Kidney capillary endothelial cell (primary cell): ENCODE results near the gene NPAS2.

ENCODE experiments used
- DNase-seq: peaks from one replicate; pipeline ENCODE4 v3.0.0-alpha.2; 2018; ENCODE audit warnings: low spot score

NPAS2 gene

GRCh38 chr2:101017371-101017770, 197.4 kb downstream of the NPAS2 start:
- no peak for DNase-seq

GRCh38 chr2:101018934-101019333, 199.0 kb downstream of the NPAS2 start:
- no peak for DNase-seq

- DNase-seq: no peak
Measured at GRCh38 chr2:101022221-101022620, 202.3 kb downstream of the NPAS2 start.

- DNase-seq: no peak
Measured at GRCh38 chr2:101023327-101024107, 203.6 kb downstream of the NPAS2 start.

- DNase-seq: no peak
Measured at GRCh38 chr2:101025561-101025960, 205.6 kb downstream of the NPAS2 start.

- no peak for DNase-seq
Measured at GRCh38 chr2:101026253-101026701, 206.3 kb downstream of the NPAS2 start.

- no peak for DNase-seq
Measured at GRCh38 chr2:101026923-101027469, 207.1 kb downstream of the NPAS2 start.

GRCh38 chr2:101027852-101028251, 207.9 kb downstream of the NPAS2 start:
- DNase-seq: no peak

- DNase-seq: no peak
Measured at GRCh38 chr2:101030866-101031554, 211.1 kb downstream of the NPAS2 start.

GRCh38 chr2:101032084-101032776, 212.3 kb downstream of the NPAS2 start:
- DNase-seq: no peak

GRCh38 chr2:101036562-101036961, 216.6 kb downstream of the NPAS2 start:
- peak; percentile 21 for DNase-seq

GRCh38 chr2:101037161-101037755, 217.3 kb downstream of the NPAS2 start:
- DNase-seq: no peak

- DNase-seq: no peak
Measured at GRCh38 chr2:101038455-101039255, 218.7 kb downstream of the NPAS2 start.

GRCh38 chr2:101040072-101040471, 220.1 kb downstream of the NPAS2 start:
- no peak for DNase-seq

- DNase-seq: no peak
Measured at GRCh38 chr2:101040761-101041160, 220.8 kb downstream of the NPAS2 start.

GRCh38 chr2:101041413-101041812, 221.5 kb downstream of the NPAS2 start:
- DNase-seq: no peak

GRCh38 chr2:101045330-101045729, 225.4 kb downstream of the NPAS2 start:
- DNase-seq: no peak
